GM12892 (cell line): ENCODE data around the gene PDLIM7.

Experiments used
- POLR2A ChIP-seq: IDR thresholded peaks from 2 replicates; pipeline ENCODE4 v1.6.1; 2011; ENCODE audit warnings: low read depth, low read length, control low read depth
- POLR2AphosphoS5 ChIP-seq: IDR thresholded peaks from 2 replicates; pipeline ENCODE4 v1.6.1; 2011; ENCODE audit warnings: low read depth, low read length, control low read depth
- TAF1 ChIP-seq: IDR thresholded peaks from 2 replicates; pipeline ENCODE4 v1.6.1; 2011; ENCODE audit warnings: low read depth, mild to moderate bottlenecking, control low read depth, low read length, borderline replicate concordance

GRCh38 chr5:177456976-177457851 lies 40.2 kb downstream of the PDLIM7 start:
- TF ChIP-seq TAF1 = no peak
- no peak for TF ChIP-seq POLR2AphosphoS5
- no peak for TF ChIP-seq POLR2A
